ENCODE data around the gene EPHA5.

GRCh38 chr4:65344278-65344825 is 325.9 kb downstream of the EPHA5 start:
- TF ChIP-seq, protein P1, sequence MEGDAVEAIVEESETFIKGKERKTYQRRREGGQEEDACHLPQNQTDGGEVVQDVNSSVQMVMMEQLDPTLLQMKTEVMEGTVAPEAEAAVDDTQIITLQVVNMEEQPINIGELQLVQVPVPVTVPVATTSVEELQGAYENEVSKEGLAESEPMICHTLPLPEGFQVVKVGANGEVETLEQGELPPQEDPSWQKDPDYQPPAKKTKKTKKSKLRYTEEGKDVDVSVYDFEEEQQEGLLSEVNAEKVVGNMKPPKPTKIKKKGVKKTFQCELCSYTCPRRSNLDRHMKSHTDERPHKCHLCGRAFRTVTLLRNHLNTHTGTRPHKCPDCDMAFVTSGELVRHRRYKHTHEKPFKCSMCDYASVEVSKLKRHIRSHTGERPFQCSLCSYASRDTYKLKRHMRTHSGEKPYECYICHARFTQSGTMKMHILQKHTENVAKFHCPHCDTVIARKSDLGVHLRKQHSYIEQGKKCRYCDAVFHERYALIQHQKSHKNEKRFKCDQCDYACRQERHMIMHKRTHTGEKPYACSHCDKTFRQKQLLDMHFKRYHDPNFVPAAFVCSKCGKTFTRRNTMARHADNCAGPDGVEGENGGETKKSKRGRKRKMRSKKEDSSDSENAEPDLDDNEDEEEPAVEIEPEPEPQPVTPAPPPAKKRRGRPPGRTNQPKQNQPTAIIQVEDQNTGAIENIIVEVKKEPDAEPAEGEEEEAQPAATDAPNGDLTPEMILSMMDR (IDR thresholded peaks at IDR 0.05) = no peak
- no peak for TF ChIP-seq EP300 (IDR thresholded peaks at IDR 0.05)
- no peak for TF ChIP-seq POLR2AphosphoS5 (IDR thresholded peaks at IDR 0.05)

Measured in sigmoid colon (tissue), 4 donors.